Muscle layer of duodenum (tissue), 2 donors: ENCODE measurements around the gene PRIM2.
"Not testable (repeated sequence)": the region's sequence is repeated elsewhere in the genome, so short reads cannot be mapped to it uniquely, and the experiment has no call there.

Experiments
- H3K27ac ChIP-seq: one replicate; pipeline ENCODE4 v1.7.0; 2013; ENCODE audit warnings: mild to moderate bottlenecking, low read length
- H3K27me3 ChIP-seq: one replicate; pipeline ENCODE4 v1.7.0; 2013; ENCODE audit warnings: low read depth, mild to moderate bottlenecking, control low read depth, low read length
- H3K36me3 ChIP-seq, 2 donors: one replicate each; pipeline ENCODE4 v1.7.0; 2013; ENCODE audit warnings: low read length in 2 of 2, control low read depth in 1 of 2, mild to moderate bottlenecking in 1 of 2; ENCODE audit not compliant: insufficient read depth in 2 of 2, control insufficient read depth in 1 of 2
- H3K4me1 ChIP-seq, 2 donors: one replicate each; pipeline ENCODE4 v1.7.0; 2013; ENCODE audit warnings: low read length in 2 of 2, mild to moderate bottlenecking in 2 of 2, control low read depth in 1 of 2, moderate library complexity in 1 of 2; ENCODE audit not compliant: insufficient read depth in 2 of 2, control insufficient read depth in 1 of 2
- H3K4me3 ChIP-seq, 2 donors: one replicate each; pipeline ENCODE4 v1.7.0; 2013; ENCODE audit warnings: low read length in 2 of 2, low read depth in 1 of 2, mild to moderate bottlenecking in 1 of 2
- H3K9me3 ChIP-seq, 2 donors: one replicate each; pipeline ENCODE4 v1.7.0; 2013; ENCODE audit warnings: low read length in 2 of 2, control low read depth in 1 of 2, mild to moderate bottlenecking in 1 of 2; ENCODE audit not compliant: control insufficient read depth in 1 of 2
- donor health status: healthy.

Gene PRIM2

GRCh38 chr6:57432919-57433684 is 115.7 kb downstream of the PRIM2 start:
- Histone ChIP-seq H3K4me3 (no peak overlapping the region), H3K27me3 (no peaks in the 10 kb centered on the region), H3K4me1 (peaks cover 0 to 5% of the 10 kb centered on the region in 2 donors), H3K9me3 (no peaks in the 10 kb centered on the region), H3K27ac (no peak overlapping the region), H3K36me3 (no peaks in the 10 kb centered on the region)

GRCh38 chr6:57433790-57434189 is 116.4 kb downstream of the PRIM2 start:
- not testable (repeated sequence) for H3K27me3 ChIP-seq, H3K9me3 ChIP-seq, H3K36me3 ChIP-seq, H3K4me1 ChIP-seq, H3K27ac ChIP-seq, H3K4me3 ChIP-seq

GRCh38 chr6:57434944-57435343 is 117.5 kb downstream of the PRIM2 start:
- no peaks in the 10 kb centered on the region for H3K9me3 ChIP-seq
- H3K4me1 ChIP-seq, result peaks cover 0 to 5% of the 10 kb centered on the region in 2 donors
- H3K36me3 ChIP-seq, result no peaks in the 10 kb centered on the region
- H3K4me3 ChIP-seq, result no peak overlapping the region
- no peaks in the 10 kb centered on the region for H3K27me3 ChIP-seq
- no peak overlapping the region for H3K27ac ChIP-seq

GRCh38 chr6:57435475-57436160 is 118.2 kb downstream of the PRIM2 start:
- Histone ChIP-seq H3K27me3 (no peaks in the 10 kb centered on the region), H3K9me3 (no peaks in the 10 kb centered on the region), H3K4me3 (no peak overlapping the region), H3K27ac (no peak overlapping the region), H3K4me1 (peaks cover 0 to 5% of the 10 kb centered on the region in 2 donors), H3K36me3 (no peaks in the 10 kb centered on the region)

GRCh38 chr6:57440735-57441134 is 123.3 kb downstream of the PRIM2 start:
- H3K27me3 ChIP-seq, H3K36me3 ChIP-seq, H3K27ac ChIP-seq, H3K4me1 ChIP-seq, H3K4me3 ChIP-seq, H3K9me3 ChIP-seq: not testable (repeated sequence)

- not testable (repeated sequence) for H3K27me3 ChIP-seq, H3K4me3 ChIP-seq, H3K9me3 ChIP-seq, H3K36me3 ChIP-seq, H3K4me1 ChIP-seq, H3K27ac ChIP-seq
These were observed 124.7 kb downstream of the PRIM2 start for GRCh38 chr6:57442133-57442532.

GRCh38 chr6:57443181-57443580 is 125.8 kb downstream of the PRIM2 start:
- H3K9me3 ChIP-seq, H3K4me1 ChIP-seq, H3K27ac ChIP-seq, H3K27me3 ChIP-seq, H3K36me3 ChIP-seq, H3K4me3 ChIP-seq: not testable (repeated sequence)

GRCh38 chr6:57444787-57445186 is 127.4 kb downstream of the PRIM2 start:
- H3K27me3 ChIP-seq, H3K9me3 ChIP-seq, H3K4me1 ChIP-seq, H3K36me3 ChIP-seq, H3K4me3 ChIP-seq, H3K27ac ChIP-seq: not testable (repeated sequence)

GRCh38 chr6:57445379-57445778 is 127.9 kb downstream of the PRIM2 start:
- H3K36me3 ChIP-seq, H3K4me3 ChIP-seq, H3K9me3 ChIP-seq, H3K27ac ChIP-seq, H3K4me1 ChIP-seq, H3K27me3 ChIP-seq: not testable (repeated sequence)

- H3K4me3 ChIP-seq, H3K27ac ChIP-seq, H3K9me3 ChIP-seq, H3K4me1 ChIP-seq, H3K27me3 ChIP-seq, H3K36me3 ChIP-seq: not testable (repeated sequence)
These were observed 128.5 kb downstream of the PRIM2 start for GRCh38 chr6:57445790-57446468.

GRCh38 chr6:57449496-57450066 is 132.2 kb downstream of the PRIM2 start:
- H3K4me3 ChIP-seq, H3K36me3 ChIP-seq, H3K9me3 ChIP-seq, H3K27me3 ChIP-seq, H3K27ac ChIP-seq, H3K4me1 ChIP-seq: not testable (repeated sequence)
